NCI-H146 (cell line): ENCODE results near the gene PRKD1.

Experiments used
- DNase-seq: peaks from one replicate; lab custom pipeline; 2025; lab: John Stamatoyannopoulos, UW

Gene PRKD1

GRCh38 chr14:29927376-29928116 is at the start of gene PRKD1:
Gene PRKD1, minus strand, starts transcription at chr14:29927847.
- peak; percentile 75 for DNase-seq

- DNase-seq: no peak
Observed at GRCh38 chr14:29971101-29971500, 43.5 kb upstream of the PRKD1 start.

DNA sequence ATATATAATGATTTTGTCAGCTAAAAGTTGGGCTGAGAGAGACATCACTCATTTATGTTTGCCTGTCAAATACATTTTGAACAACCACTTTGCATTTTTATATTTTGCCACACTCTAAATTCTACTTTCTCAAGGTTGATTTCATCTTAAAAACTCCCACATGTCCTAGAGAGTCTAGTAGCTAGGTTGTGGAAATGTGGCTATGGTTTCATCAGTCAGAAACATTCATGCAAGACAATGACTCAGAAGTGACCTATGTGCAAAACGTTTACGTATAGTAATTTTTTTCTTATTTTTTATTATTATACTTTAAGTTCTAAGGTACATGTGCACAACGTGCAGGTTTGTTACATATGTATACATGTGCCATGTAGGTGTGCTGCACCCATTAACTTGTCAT is 27.4 kb upstream of the PRKD1 start:
- no peak for DNase-seq

DNA sequence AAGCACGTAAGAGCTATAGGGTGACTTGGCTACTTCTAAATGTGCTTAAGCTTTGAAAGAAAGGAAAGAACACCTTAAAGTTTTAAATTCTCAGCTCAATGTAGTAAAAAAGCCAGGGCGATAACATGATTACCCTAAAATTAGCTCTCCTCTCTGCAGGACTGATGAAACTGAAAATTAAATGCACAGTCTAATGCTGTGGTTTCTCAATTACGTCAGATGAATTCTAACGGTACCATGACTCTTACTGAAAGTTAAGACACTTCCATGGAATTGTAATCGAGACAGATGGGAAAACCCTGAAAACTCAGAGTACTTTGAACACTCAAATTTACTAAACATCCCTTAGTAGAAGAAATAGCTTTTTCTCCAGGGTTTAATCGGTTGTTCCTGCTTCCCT is 25.9 kb upstream of the PRKD1 start:
- no peak for DNase-seq

DNA sequence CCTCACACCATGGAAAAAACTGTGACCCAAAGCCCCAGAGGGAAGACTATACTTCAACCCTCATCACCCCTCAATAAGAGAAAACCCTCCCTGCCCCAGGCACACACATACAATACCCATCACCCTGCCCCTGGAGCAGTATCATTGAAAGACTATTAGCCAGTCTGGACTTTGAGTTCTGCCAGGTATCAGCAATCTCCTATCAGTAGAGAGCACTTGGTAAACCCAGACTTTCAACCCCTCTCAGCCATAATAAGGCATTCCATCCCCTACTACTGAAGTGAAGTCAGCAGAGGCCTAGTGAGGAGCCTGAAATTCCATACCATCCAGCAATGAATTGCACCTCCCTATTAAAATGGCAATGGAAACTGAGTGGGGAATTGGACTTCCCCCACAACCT is 16.4 kb upstream of the PRKD1 start:
- no peak for DNase-seq

DNA sequence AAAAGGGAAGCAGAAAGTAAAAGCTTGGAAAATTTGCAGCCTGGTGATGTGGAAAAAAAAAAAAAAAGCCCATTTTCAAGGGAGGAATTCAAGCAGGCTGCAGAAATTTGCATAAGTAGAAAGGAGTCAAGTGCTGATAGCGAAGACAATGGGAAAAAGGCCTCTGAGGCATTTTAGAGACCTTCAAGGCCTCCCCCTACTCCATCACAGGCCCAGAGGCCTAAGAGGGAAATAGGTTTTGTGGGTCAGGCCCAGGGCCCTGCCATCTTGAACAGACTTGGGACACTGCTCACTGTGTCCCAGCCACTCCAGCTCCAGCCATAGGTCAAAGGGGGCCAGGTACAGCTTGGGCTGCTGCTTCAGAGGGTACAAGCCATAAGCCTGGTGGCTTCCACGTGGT is 13.8 kb upstream of the PRKD1 start:
- no peak for DNase-seq

- no peak for DNase-seq
Observed at GRCh38 chr14:29940482-29940881, 12.8 kb upstream of the PRKD1 start.

DNA sequence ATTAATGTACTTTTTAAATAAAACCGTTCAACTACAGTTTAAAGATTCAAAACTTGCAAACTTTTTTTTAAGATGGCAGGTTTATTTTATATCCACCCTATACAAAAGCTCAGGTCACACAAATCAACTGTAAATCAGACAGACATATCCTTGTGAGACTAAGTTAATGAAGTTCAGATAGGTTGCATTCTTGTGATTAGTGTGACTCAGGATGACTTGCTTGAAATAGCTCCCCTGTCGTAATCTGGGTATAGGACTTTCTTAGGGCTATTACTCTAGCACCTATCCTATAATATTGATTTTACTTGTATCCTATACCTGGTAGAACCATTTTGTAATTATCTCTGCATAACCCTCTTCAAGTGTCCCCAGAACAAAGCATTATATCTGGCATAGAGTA is 9.5 kb upstream of the PRKD1 start:
- no peak for DNase-seq

- DNase-seq: no peak
Observed at GRCh38 chr14:29930283-29930682, 2.6 kb upstream of the PRKD1 start.

DNA sequence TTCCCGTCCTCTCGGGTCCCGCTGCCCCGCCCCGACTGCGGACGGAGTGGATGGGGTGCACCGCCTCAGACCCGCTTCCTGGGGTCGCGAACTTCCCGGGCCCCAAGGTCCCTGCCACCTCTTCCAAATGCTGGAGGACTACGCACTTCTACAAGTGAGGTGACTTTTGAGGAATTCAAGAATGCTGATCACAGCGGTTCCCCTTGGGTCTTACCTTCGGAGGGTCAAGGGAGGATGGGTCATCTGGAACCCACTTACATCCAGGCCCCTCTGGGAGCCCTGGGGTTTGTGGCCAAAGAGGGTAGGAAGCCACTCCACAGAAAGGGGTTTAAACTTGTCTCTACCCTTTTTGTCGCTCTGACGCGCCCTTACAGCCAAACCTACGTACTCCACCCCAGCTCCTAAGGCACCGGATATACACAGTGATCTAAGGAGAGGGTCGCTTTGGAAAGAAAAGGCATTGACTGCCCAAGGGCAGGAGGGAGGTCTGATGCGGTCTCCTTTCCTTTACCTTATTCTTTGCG is 532 bp upstream of the PRKD1 start:
- DNase-seq: no peak

DNA sequence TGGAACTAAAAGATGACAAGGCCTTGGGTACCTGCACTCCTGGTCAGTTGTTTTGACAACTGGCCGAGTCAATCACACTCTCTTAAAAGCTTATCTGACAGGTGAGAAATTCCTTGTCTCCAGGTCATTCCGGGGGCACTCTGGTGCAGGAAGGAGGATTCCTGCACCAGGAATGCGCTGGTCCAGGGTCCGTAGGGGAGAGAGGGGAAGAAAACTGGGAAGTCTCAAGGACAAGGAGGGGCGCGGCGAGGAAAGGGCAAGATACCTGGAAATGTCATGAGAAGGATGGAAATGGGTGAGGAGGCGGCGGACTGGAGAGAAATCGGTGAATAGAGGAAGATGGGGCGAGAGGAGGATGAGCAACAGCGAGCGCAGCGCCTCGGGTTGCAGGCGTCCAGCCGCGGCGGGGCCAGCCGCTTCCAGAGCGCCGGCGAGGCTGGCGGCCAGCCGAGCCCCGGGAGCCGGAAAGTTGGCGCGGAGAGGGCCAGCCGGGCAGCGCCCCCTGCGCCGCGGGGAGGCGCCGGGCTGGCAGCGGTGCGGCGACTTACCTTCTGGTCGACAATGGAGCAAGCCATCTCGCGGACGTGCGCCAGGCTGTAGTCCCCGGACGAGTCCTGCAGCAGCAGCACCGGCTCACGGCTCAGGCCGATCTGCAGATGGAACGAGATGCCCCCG is 809 bp downstream of the PRKD1 start:
- DNase-seq: peak; percentile 64

- DNase-seq: peak; percentile 24
Observed at GRCh38 chr14:29926228-29926627, 1.4 kb downstream of the PRKD1 start.

DNA sequence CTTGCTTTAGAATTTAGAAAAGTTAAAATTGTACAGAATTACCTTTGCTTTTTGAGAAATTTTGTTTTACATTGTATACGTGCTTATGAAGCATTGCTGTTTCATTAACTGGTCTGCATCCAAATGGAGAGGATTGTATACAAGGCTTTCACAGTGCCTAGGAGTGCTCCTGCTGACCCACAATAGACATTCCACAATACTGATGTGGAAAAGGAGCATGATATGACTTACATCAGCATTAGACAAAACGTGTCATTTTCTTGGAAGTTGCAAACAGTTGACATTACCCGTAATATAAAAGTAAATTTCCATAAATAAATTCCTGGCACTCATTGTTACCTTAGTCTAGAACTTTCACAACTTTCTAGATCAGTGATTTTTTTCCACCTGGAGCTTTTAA is 1.9 kb downstream of the PRKD1 start:
- no peak for DNase-seq

DNA sequence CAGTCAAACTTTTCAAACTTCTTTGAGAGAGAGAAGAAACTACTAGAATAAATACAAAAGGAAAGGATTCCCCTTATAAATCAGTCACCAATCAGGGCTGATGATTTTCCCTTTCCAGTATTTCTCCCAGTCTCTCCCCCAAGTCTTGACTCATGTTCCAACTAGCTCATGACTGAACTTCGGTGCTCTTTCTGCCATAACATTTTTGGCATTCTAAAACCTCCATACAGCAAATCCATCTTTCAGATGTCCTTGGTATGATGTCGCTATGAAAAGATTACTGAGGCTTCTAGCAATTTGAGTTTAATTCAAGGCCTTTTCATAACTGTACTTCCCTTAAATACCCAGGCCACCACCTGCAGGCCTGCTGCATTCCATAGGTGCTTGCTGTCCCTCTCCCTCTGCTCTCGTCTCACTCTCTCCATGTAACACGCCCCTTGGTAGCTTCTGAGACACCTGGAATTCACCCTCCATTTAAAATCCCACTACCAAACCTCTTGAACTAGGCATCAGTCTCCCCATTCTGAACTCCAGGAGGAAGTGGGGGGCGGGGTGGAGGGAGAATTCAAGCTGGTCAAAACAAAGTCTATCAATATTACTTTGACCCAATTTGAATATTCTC is 2.4 kb downstream of the PRKD1 start:
- peak; percentile 4 for DNase-seq

- no peak for DNase-seq
Observed at GRCh38 chr14:29919845-29920244, 7.8 kb downstream of the PRKD1 start.

GRCh38 chr14:29918981-29919380 is 8.7 kb downstream of the PRKD1 start:
- DNase-seq: no peak

DNA sequence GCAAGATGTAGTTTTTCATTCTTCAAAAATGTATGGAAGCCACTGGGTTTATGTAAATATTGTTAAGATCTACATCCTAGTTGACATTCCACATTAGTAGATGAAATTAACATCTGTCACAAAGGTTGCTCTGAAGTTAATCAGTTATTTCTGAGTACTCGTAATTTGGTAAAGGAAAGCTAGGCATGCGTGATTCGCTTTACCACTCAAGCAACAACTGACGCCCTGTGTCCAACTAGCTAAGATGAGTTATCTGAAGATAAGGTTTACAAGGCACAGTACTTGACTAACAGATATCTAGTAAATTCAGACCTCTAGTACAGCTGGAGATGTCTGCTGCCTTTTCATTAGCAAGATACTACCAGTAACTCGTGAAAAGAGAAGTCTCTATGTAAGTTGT is 14.1 kb downstream of the PRKD1 start:
- DNase-seq: no peak

GRCh38 chr14:29911810-29912209 is 15.8 kb downstream of the PRKD1 start:
- DNase-seq: no peak

- no peak for DNase-seq
Observed at GRCh38 chr14:29908652-29909577, 18.7 kb downstream of the PRKD1 start.

DNA sequence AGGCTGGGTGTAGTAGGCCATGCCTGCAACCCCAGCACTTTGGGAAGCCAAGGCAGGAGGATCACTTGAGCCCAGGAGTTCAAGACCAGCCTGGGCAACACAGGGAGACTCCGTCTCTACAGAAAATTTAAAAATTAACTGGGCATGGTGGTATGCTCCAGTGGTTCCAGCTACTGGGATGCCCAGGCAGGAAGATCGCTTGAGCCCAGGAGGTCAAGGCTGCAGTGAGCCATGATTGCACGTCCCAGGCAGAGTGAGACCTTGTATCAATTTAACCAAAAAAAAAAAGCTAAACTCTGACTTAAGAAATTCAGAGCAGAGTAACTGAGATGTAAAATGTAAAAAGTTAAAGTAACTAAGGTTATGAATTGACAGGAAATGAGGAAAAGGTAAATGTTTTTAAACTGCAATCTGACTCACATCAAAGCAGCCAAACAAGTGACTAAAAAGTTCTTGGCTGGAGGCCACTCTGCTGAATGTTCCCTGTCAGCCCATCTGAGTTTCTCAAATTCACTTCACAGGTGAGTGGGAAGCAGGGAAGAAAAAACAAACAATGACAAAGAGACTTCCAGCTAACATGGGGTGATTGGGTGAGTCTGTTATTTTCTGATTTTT is 21.3 kb downstream of the PRKD1 start:
- DNase-seq: peak; percentile 19

DNA sequence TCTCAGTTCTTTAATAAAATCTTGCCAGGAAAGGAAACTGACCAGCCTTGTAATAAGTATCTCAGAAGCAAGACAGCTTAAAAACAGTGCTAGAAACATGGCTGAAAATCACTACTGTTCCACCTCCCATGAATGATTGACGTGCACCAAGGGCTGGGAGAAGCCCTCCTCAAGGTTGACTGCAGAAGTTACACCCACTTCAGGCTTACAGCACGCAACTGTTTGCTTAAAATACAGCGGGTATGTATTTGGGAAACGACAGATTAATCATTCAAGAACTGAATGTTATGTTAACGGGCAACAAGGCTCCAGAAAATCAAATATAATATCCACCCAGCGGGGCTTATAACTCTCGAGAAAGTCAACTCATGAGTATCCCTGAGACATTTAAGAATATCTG is 22.1 kb downstream of the PRKD1 start:
- no peak for DNase-seq
